Measurements from ENCODE around the gene SYS1. TPM values are rescaled to one million over a fixed set of nuclear protein-coding genes. Genes with fewer than 3 reads are reported as not detected.

The SYS1 gene
- total and polyA plus RNA-seq, 2 experiments from 2014 or later = 7.9 to 21.5 TPM

- DNase-seq (ENCODE audit: low spot score) = no peak
- peaks cover 9% of the 10 kb centered on the region for H3K27me3 Mint-ChIP-seq (ENCODE audit: insufficient read depth, low read depth, poor library complexity)
- H3K9me2 ChIP-seq (ENCODE audit: insufficient read depth) = no peaks in the 10 kb centered on the region
- H4K20me1 ChIP-seq (replicated peaks; ENCODE audit: insufficient read depth) = no peaks in the 10 kb centered on the region
- peaks cover 10% of the 10 kb centered on the region for H3K4me1 Mint-ChIP-seq
- no peaks in the 10 kb centered on the region for H3K36me3 ChIP-seq (ENCODE audit: insufficient read depth)
- H3K4me3 ChIP-seq = peak overlapping the region; percentile 64; the same call in 1 of the 2 replicates
- no peak for ATAC-seq
- H3K79me2 ChIP-seq (replicated peaks; ENCODE audit: insufficient read depth) = no peaks in the 10 kb centered on the region
- TF ChIP-seq EZH2phosphoT487 (IDR thresholded peaks at IDR 0.05; ENCODE audit: unreplicated experiment) (no peak), STAT1 (IDR thresholded peaks at IDR 0.05; ENCODE audit: unreplicated experiment) (no peak), ZNF114 (CRISPR knock-in tag; IDR thresholded peaks at IDR 0.05) (no peak), ZNF462 (CRISPR knock-in tag; IDR thresholded peaks at IDR 0.05) (no peak), REST (IDR thresholded peaks at IDR 0.05; ENCODE audit: unreplicated experiment) (no peak), ZNF331 (CRISPR knock-in tag; IDR thresholded peaks at IDR 0.05; ENCODE audit: low read depth) (no peak), CTCF (conservative IDR thresholded peaks at IDR 0.05; ENCODE audit: low read depth in 2 of 2) (no peak), ETS1 (IDR thresholded peaks at IDR 0.05) (no peak), POLR2AphosphoS5 (IDR thresholded peaks at IDR 0.05; ENCODE audit: low read depth) (no peak), NANOG (IDR thresholded peaks at IDR 0.05; ENCODE audit: borderline replicate concordance) (no peak), JUNB (IDR thresholded peaks at IDR 0.05; ENCODE audit: unreplicated experiment) (no peak), EZH2 (IDR thresholded peaks at IDR 0.05; ENCODE audit: low read depth, unreplicated experiment) (no peak), CREB1 (CRISPR knock-in tag; IDR thresholded peaks at IDR 0.05; ENCODE audit: low read depth) (no peak)
- H2AFZ ChIP-seq = peak overlapping the region; percentile 64; the same call in 1 of the 2 replicates
- H3K27ac ChIP-seq (ENCODE audit: low read depth) = no peak overlapping the region
- H3K27me3 ChIP-seq (ENCODE audit: insufficient read depth) = peaks cover 18% of the 10 kb centered on the region
- H3K27ac Mint-ChIP-seq = no peak overlapping the region
- H3K36me3 Mint-ChIP-seq (ENCODE audit: low read depth) = peaks cover 7% of the 10 kb centered on the region; the same call in 2 of the 3 replicates
- peak overlapping the region; percentile 44 for H3K4me3 Mint-ChIP-seq
- no peaks in the 10 kb centered on the region for H3F3A ChIP-seq (replicated peaks; ENCODE audit: low read depth)
- H3K4me2 ChIP-seq = peak overlapping the region; percentile 75
- H3K4me1 ChIP-seq (ENCODE audit: insufficient read depth) = peaks cover 7% of the 10 kb centered on the region; the same call in 1 of the 2 replicates
- no peaks in the 10 kb centered on the region for H3K9me3 Mint-ChIP-seq
These were observed 9.3 kb downstream of the SYS1 start for GRCh38 chr20:45372241-45372640.
